ENCODE results near the gene TMEM19. TPM values are rescaled to one million over a fixed set of nuclear protein-coding genes. Genes with fewer than 3 reads are reported as not detected.

Gene TMEM19
- total RNA-seq, 1 experiment from 2014 or later, result 17.3 TPM

DNA sequence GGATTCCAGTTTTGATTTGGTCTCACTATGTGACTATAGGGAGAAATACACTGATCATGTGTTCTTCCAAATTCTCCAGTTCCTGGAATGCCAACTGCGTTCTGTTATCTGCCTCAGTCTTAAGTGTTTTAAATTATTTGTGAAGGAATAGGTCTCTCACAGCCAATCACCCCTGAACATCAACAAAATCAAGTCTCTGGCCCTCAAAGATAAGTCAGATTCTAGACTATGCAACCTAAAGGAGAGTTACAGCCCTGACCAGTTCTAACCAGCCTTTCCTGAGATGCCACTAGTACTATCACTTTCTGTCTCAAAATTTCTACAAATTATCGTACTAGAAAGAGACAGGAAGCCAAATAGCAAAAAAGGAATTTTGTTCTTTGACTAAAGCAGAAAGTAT, 44.5 kb upstream of the TMEM19 start:
- Histone ChIP-seq H4K20me1 (ENCODE audit: control insufficient read depth, insufficient read depth, insufficient read length) (no peaks in the 10 kb centered on the region), H2BK5ac (ENCODE audit: insufficient read length, low read length) (no peak overlapping the region), H3K9me3 (ENCODE audit: control insufficient read depth, low read depth, low read length) (no peaks in the 10 kb centered on the region), H2BK120ac (ENCODE audit: low read depth, low read length, poor library complexity, severe bottlenecking) (no peak overlapping the region), H2BK15ac (ENCODE audit: low read depth, low read length) (no peak overlapping the region), H3K9ac (ENCODE audit: extremely low read depth, insufficient read length, low read length) (no peak overlapping the region), H3K56ac (ENCODE audit: insufficient read length, low read depth, low read length) (no peak overlapping the region), H4K91ac (ENCODE audit: insufficient read length, low read depth, low read length) (no peak overlapping the region), H3K4me2 (ENCODE audit: insufficient read depth, insufficient read length, low read length) (no peak overlapping the region), H2AFZ (ENCODE audit: low read length) (no peak overlapping the region), H2AK5ac (ENCODE audit: insufficient read length, low read length) (no peak overlapping the region), H3K18ac (ENCODE audit: insufficient read length, low read depth, low read length) (no peak overlapping the region), H3K79me2 (ENCODE audit: insufficient read depth, low read length) (no peaks in the 10 kb centered on the region), H3K14ac (ENCODE audit: insufficient read depth, low read length) (no peak overlapping the region), H3T11ph (ENCODE audit: low read length) (no peak overlapping the region), H3K27ac (ENCODE audit: insufficient read length, low read depth, low read length) (no peak overlapping the region), H4K5ac (ENCODE audit: insufficient read length, low read depth, low read length) (no peak overlapping the region), H3K4ac (ENCODE audit: low read depth, low read length) (no peak overlapping the region), H2BK20ac (ENCODE audit: low read depth, low read length, poor library complexity, severe bottlenecking) (no peak overlapping the region), H2BK12ac (ENCODE audit: insufficient read length, low read depth, low read length) (no peak overlapping the region), H4K8ac (replicated peaks; ENCODE audit: insufficient read length, low read depth, low read length) (no peak overlapping the region), H3K79me1 (ENCODE audit: insufficient read depth, low read depth, low read length, poor library complexity, severe bottlenecking) (no peaks in the 10 kb centered on the region), H3K23me2 (ENCODE audit: insufficient read length, low read depth, low read length, poor library complexity, severe bottlenecking) (no peaks in the 10 kb centered on the region), H3K23ac (ENCODE audit: insufficient read length, low read depth, low read length) (no peak overlapping the region), H3K27me3 (ENCODE audit: insufficient read depth, low read length) (no peaks in the 10 kb centered on the region), H3K4me1 (ENCODE audit: insufficient read depth, low read length) (no peaks in the 10 kb centered on the region)
- no peaks in the 10 kb centered on the region for H3K27me3 Mint-ChIP-seq (ENCODE audit: low read depth)
- H3K4me3 Mint-ChIP-seq, result no peak overlapping the region
- no CpG with 5 or more reads among the region's 2 CpGs for WGBS (ENCODE audit: extremely low coverage, insufficient read length, low lambda C conversion rate)
- H3K36me3 Mint-ChIP-seq (ENCODE audit: insufficient read depth in 1 of 3, low read depth in 3 of 3), result peaks cover 18 to 70% (median 49%) of the 10 kb centered on the region in 3 experiments; a peak in 6 of 7 replicates
- no peaks in the 10 kb centered on the region for H3K9me3 Mint-ChIP-seq
- TF ChIP-seq, protein P1, sequence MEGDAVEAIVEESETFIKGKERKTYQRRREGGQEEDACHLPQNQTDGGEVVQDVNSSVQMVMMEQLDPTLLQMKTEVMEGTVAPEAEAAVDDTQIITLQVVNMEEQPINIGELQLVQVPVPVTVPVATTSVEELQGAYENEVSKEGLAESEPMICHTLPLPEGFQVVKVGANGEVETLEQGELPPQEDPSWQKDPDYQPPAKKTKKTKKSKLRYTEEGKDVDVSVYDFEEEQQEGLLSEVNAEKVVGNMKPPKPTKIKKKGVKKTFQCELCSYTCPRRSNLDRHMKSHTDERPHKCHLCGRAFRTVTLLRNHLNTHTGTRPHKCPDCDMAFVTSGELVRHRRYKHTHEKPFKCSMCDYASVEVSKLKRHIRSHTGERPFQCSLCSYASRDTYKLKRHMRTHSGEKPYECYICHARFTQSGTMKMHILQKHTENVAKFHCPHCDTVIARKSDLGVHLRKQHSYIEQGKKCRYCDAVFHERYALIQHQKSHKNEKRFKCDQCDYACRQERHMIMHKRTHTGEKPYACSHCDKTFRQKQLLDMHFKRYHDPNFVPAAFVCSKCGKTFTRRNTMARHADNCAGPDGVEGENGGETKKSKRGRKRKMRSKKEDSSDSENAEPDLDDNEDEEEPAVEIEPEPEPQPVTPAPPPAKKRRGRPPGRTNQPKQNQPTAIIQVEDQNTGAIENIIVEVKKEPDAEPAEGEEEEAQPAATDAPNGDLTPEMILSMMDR (conservative IDR thresholded peaks at IDR 0.05), result no peak
- H3K4me1 Mint-ChIP-seq, result no peaks in the 10 kb centered on the region
- peak overlapping the region in 1 of 3 experiments; percentile 5; a peak in 1 of 7 replicates for H3K27ac Mint-ChIP-seq
- no peak for DNase-seq
